Trophoblast cell (in vitro differentiated cells and primary cell): ENCODE results near the gene ISG20.
A peak's percentile ranks its signal among the peaks of the same experiment; 100 is the strongest.

ENCODE experiments used
- DNase-seq, 2 donors: peaks; one replicate each; pipeline ENCODE4 v3.0.0-alpha.2; 2016
- H2AFZ ChIP-seq: 2 replicates; pipeline ENCODE4 v1.6.1; 2013; ENCODE audit warnings: low read length, moderate library complexity, mild to moderate bottlenecking; ENCODE audit not compliant: insufficient read depth, poor library complexity
- H2AK5ac ChIP-seq: 2 replicates; pipeline ENCODE4 v1.6.1; 2013; ENCODE audit warnings: mild to moderate bottlenecking, low read length
- H2BK120ac ChIP-seq: 2 replicates; pipeline ENCODE4 v1.6.1; 2013; ENCODE audit warnings: low read length, mild to moderate bottlenecking, moderate library complexity; ENCODE audit not compliant: insufficient read depth, poor library complexity
- H2BK12ac ChIP-seq: 2 replicates; pipeline ENCODE4 v1.6.1; 2013; ENCODE audit warnings: mild to moderate bottlenecking, low read length, moderate library complexity
- H2BK5ac ChIP-seq: 2 replicates; pipeline ENCODE4 v1.6.1; 2013; ENCODE audit warnings: low read length, low read depth, moderate library complexity, mild to moderate bottlenecking; ENCODE audit not compliant: poor library complexity
- H3K14ac ChIP-seq: 2 replicates; pipeline ENCODE4 v1.6.1; 2013; ENCODE audit warnings: mild to moderate bottlenecking, low read length
- H3K18ac ChIP-seq: 2 replicates; pipeline ENCODE4 v1.6.1; 2013; ENCODE audit warnings: mild to moderate bottlenecking, low read length
- H3K23ac ChIP-seq: 2 replicates; pipeline ENCODE4 v1.6.1; 2013; ENCODE audit warnings: low read length
- H3K27ac ChIP-seq: 2 replicates; pipeline ENCODE4 v1.5.1; 2013; ENCODE audit warnings: low read depth, mild to moderate bottlenecking, inconsistent platforms, low read length, moderate library complexity
- H3K27me3 ChIP-seq: 2 replicates; pipeline ENCODE4 v1.6.1; 2013; ENCODE audit warnings: inconsistent platforms, mild to moderate bottlenecking, low read length, moderate library complexity; ENCODE audit not compliant: insufficient read depth
- H3K36me3 ChIP-seq, 2 experiments: 1 replicate in 1 of 2; 2 replicates in 1 of 2; pipeline ENCODE4 v1.6.1; 2013; ENCODE audit warnings: low read length in 2 of 2, mild to moderate bottlenecking in 2 of 2, moderate library complexity in 1 of 2; ENCODE audit not compliant: insufficient read depth in 2 of 2, control insufficient read depth in 1 of 2
- H3K4ac ChIP-seq: 2 replicates; pipeline ENCODE4 v1.6.1; 2013; ENCODE audit warnings: low read depth, mild to moderate bottlenecking, low read length, moderate library complexity
- H3K4me1 ChIP-seq, 2 experiments: 1 replicate in 1 of 2; 2 replicates in 1 of 2; pipeline ENCODE4 v1.6.1; 2013; ENCODE audit warnings: low read length in 2 of 2, mild to moderate bottlenecking in 2 of 2, moderate library complexity in 1 of 2; ENCODE audit not compliant: insufficient read depth in 2 of 2, control insufficient read depth in 1 of 2
- H3K4me2 ChIP-seq: 2 replicates; pipeline ENCODE4 v1.6.1; 2013; ENCODE audit warnings: inconsistent platforms, mild to moderate bottlenecking, low read length, moderate library complexity
- H3K4me3 ChIP-seq: 2 replicates; pipeline ENCODE4 v1.5.1; 2013; ENCODE audit warnings: mild to moderate bottlenecking, low read depth, low read length, inconsistent platforms
- H3K79me1 ChIP-seq: one replicate; pipeline ENCODE4 v1.6.1; 2013; ENCODE audit warnings: low read length
- H3K79me2 ChIP-seq: 2 replicates; pipeline ENCODE4 v1.6.1; 2013; ENCODE audit warnings: low read length, mild to moderate bottlenecking; ENCODE audit not compliant: control insufficient read depth, insufficient read depth, poor library complexity
- H3K9ac ChIP-seq: 2 replicates; pipeline ENCODE4 v1.6.1; 2013; ENCODE audit warnings: mild to moderate bottlenecking, low read length
- H3K9me3 ChIP-seq: 2 replicates; pipeline ENCODE4 v1.6.1; 2013; ENCODE audit warnings: low read depth, mild to moderate bottlenecking, control low read depth, inconsistent platforms, low read length; ENCODE audit not compliant: insufficient read depth
- H4K12ac ChIP-seq: 2 replicates; pipeline ENCODE4 v1.6.1; 2013; ENCODE audit warnings: low read depth, mild to moderate bottlenecking, low read length, moderate library complexity
- H4K8ac ChIP-seq: 2 replicates; pipeline ENCODE4 v1.6.1; 2013; ENCODE audit warnings: low read depth, mild to moderate bottlenecking, low read length, moderate library complexity
- H4K91ac ChIP-seq: one replicate; pipeline ENCODE4 v1.6.1; 2013; ENCODE audit warnings: low read depth, mild to moderate bottlenecking, low read length, moderate library complexity
- WGBS: extraction: QIAGEN DNeasy Blood & Tissue Kit; methylation state at CpG from one replicate; pipeline ENCODE4 v1.1.7; 2013; ENCODE audit warnings: missing lambda C conversion rate; ENCODE audit not compliant: insufficient read length, insufficient coverage; ENCODE audit errors: extremely low coverage; 5-methylcytosine and 5-hydroxymethylcytosine counted together

Gene ISG20

DNA sequence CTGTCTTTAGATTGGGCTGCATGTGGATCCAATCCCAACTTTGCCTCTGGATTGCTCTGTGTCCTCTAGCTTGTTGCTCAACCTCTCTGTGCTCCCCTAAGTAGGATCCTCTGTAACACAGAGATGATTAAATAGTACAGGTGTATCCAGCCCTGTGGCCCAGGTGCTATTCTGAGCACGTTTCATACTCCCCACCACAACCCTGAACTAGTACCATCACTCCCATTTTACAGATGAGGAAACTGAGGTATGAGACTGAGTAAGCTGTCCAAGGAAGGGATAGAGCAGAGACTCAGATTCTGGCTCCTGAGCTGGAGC, 7.2 kb downstream of the ISG20 start:
- Histone ChIP-seq H3K23ac (no peak overlapping the region), H3K9ac (no peak overlapping the region), H3K4ac (no peak overlapping the region), H3K9me3 (peaks cover 2% of the 10 kb centered on the region), H3K36me3 (no peaks in the 10 kb centered on the region), H2BK5ac (no peak overlapping the region), H3K14ac (no peak overlapping the region), H4K8ac (no peak overlapping the region), H3K4me1 (peaks cover 3 to 4% of the 10 kb centered on the region in 2 experiments), H3K18ac (no peak overlapping the region), H3K27me3 (no peaks in the 10 kb centered on the region), H3K79me2 (no peaks in the 10 kb centered on the region), H2BK12ac (no peak overlapping the region), H3K4me3 (no peak overlapping the region), H2BK120ac (no peak overlapping the region), H2AFZ (no peak overlapping the region), H3K27ac (no peak overlapping the region), H2AK5ac (no peak overlapping the region), H4K91ac (no peak overlapping the region), H3K4me2 (no peak overlapping the region), H3K79me1 (no peaks in the 10 kb centered on the region), H4K12ac (no peak overlapping the region)
- DNase-seq = no peak
- WGBS = no CpG with 5 or more reads among the region's 1 CpG

- Histone ChIP-seq H3K79me2 (no peaks in the 10 kb centered on the region), H3K4me1 (peaks cover 3 to 4% of the 10 kb centered on the region in 2 experiments), H2AK5ac (no peak overlapping the region), H3K18ac (no peak overlapping the region), H3K36me3 (no peaks in the 10 kb centered on the region), H3K4ac (no peak overlapping the region), H3K9ac (no peak overlapping the region), H4K91ac (no peak overlapping the region), H3K4me3 (no peak overlapping the region), H3K14ac (no peak overlapping the region), H3K4me2 (no peak overlapping the region), H2AFZ (no peak overlapping the region), H3K79me1 (no peaks in the 10 kb centered on the region), H3K9me3 (peaks cover 2% of the 10 kb centered on the region), H3K27ac (no peak overlapping the region), H2BK12ac (no peak overlapping the region), H4K12ac (no peak overlapping the region), H4K8ac (no peak overlapping the region), H2BK120ac (no peak overlapping the region), H3K27me3 (no peaks in the 10 kb centered on the region), H2BK5ac (no peak overlapping the region), H3K23ac (no peak overlapping the region)
- WGBS = no CpG with 5 or more reads among the region's 5 CpGs
- DNase-seq = no peak
These were observed 8.1 kb downstream of the ISG20 start for GRCh38 chr15:88646951-88647350.

- Histone ChIP-seq H4K8ac (no peak overlapping the region), H2BK120ac (no peak overlapping the region), H3K4me3 (no peak overlapping the region), H3K27ac (no peak overlapping the region), H3K9me3 (peaks cover 2% of the 10 kb centered on the region), H3K18ac (no peak overlapping the region), H3K4me2 (no peak overlapping the region), H3K79me1 (no peaks in the 10 kb centered on the region), H3K79me2 (no peaks in the 10 kb centered on the region), H3K9ac (no peak overlapping the region), H2AFZ (no peak overlapping the region), H3K36me3 (no peaks in the 10 kb centered on the region), H3K14ac (no peak overlapping the region), H4K91ac (no peak overlapping the region), H3K4me1 (peaks cover 3 to 6% of the 10 kb centered on the region in 2 experiments), H3K27me3 (no peaks in the 10 kb centered on the region), H3K4ac (no peak overlapping the region), H2BK5ac (no peak overlapping the region), H3K23ac (no peak overlapping the region), H2BK12ac (no peak overlapping the region), H2AK5ac (no peak overlapping the region), H4K12ac (no peak overlapping the region)
- no peak for DNase-seq
- no CpG with 5 or more reads among the region's 11 CpGs for WGBS
These were observed 8.7 kb downstream of the ISG20 start for GRCh38 chr15:88647351-88648105.

DNA sequence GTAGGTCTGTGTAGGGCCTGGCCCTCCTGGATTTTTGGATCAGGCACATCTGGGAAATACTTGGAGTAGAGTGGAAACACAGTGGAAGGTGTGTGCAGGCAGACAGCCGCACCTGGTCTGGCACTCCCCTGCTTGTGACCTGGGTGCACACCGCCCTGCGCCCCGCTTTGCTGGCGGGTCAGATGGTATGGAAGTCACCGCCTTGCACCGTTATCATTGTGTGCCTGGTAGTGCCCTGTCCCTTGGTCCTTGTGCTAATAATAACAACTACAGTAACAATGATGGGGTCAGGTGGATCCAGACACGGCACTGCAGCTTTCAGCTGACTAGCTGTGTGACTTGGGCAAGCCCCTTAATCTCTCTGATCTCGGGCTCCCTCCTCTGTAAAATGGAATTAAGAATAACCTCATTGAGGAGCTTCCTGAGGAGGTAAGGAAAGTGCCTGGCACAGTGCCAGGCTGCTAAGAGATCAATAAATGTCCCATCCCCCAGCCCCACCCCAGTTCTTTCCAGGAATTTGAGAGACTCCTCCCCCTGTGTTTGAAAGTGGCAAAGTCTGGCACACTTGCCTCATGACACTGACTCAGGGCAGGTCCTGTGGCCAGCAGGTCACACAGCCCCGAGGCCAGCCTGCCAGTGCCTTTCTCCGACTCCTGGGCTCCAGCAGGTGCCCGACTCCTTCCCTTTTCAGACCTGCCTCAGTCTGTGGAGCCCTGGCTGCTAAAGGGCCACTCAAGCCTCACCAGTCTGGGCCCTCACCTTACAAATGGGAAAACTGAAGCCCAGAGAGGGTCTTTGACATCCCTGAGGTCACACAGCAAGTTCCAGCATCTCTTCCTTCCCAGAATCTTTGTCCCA, 9.8 kb downstream of the ISG20 start:
- no peak overlapping the region for H3K27ac ChIP-seq
- H3K23ac ChIP-seq = no peak overlapping the region
- no peak overlapping the region for H4K12ac ChIP-seq
- H3K9ac ChIP-seq = no peak overlapping the region
- no peak overlapping the region for H2BK12ac ChIP-seq
- DNase-seq = no peak
- no peaks in the 10 kb centered on the region for H3K79me2 ChIP-seq
- no peaks in the 10 kb centered on the region for H3K27me3 ChIP-seq
- no peak overlapping the region for H2BK120ac ChIP-seq
- no peak overlapping the region for H4K8ac ChIP-seq
- H3K14ac ChIP-seq = no peak overlapping the region
- H3K4ac ChIP-seq = no peak overlapping the region
- H3K9me3 ChIP-seq = peaks cover 2% of the 10 kb centered on the region
- no peak overlapping the region for H2AFZ ChIP-seq
- no peaks in the 10 kb centered on the region for H3K36me3 ChIP-seq
- H4K91ac ChIP-seq = peak overlapping the region; percentile 26
- no peak overlapping the region for H2AK5ac ChIP-seq
- no peak overlapping the region for H3K18ac ChIP-seq
- H3K4me3 ChIP-seq = no peak overlapping the region
- H3K4me2 ChIP-seq = no peak overlapping the region
- WGBS = no CpG with 5 or more reads among the region's 12 CpGs
- H2BK5ac ChIP-seq = no peak overlapping the region
- peaks cover 3 to 8% of the 10 kb centered on the region in 2 experiments for H3K4me1 ChIP-seq
- H3K79me1 ChIP-seq = no peaks in the 10 kb centered on the region
